Measurements from ENCODE around the gene SF3B6. TPM values are rescaled to one million over a fixed set of nuclear protein-coding genes. Genes with fewer than 3 reads are reported as not detected.
"Not testable (repeated sequence)": the region's sequence is repeated elsewhere in the genome, so short reads cannot be mapped to it uniquely, and the experiment has no call there.

The SF3B6 gene
- total and polyA plus RNA-seq, 8 donors, result 16.7 to 65.4 (median 33.4) TPM

DNA sequence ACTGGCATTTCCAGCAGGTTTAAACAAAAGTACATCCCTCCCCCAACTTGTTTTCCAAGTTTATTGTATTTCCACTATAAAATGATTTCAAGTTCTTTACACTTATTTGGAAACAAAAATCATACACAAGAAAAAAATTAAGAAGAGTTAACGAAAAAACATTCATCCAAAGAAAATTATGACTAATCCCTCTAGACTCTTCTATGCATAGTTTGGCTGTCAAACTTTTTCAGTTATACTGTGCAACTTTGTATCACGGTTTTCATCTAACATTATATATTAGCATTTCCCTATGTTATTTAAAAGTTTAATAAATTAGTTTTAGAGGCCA lies 29.6 kb downstream of the SF3B6 start:
- Histone ChIP-seq H3K27ac (no peak overlapping the region), H3K9me3 (no peaks in the 10 kb centered on the region), H3K27me3 (no peaks in the 10 kb centered on the region), H3K4me1 (peaks cover 0 to 17% (median 0%) of the 10 kb centered on the region in 3 donors), H3K36me3 (no peaks in the 10 kb centered on the region), H3K4me3 (peak overlapping the region in 3 of 4 donors; percentile 33 to 59 (median 57))
- DNase-seq (no peak), FAIRE-seq (no peak), ATAC-seq (no peak)
- 0 to 3% methylated on average over 2 of the region's 2 CpGs for WGBS, 2 donors
- intact Hi-C loops (cut with DNase I), result no loop called here
- TF ChIP-seq, protein P1, sequence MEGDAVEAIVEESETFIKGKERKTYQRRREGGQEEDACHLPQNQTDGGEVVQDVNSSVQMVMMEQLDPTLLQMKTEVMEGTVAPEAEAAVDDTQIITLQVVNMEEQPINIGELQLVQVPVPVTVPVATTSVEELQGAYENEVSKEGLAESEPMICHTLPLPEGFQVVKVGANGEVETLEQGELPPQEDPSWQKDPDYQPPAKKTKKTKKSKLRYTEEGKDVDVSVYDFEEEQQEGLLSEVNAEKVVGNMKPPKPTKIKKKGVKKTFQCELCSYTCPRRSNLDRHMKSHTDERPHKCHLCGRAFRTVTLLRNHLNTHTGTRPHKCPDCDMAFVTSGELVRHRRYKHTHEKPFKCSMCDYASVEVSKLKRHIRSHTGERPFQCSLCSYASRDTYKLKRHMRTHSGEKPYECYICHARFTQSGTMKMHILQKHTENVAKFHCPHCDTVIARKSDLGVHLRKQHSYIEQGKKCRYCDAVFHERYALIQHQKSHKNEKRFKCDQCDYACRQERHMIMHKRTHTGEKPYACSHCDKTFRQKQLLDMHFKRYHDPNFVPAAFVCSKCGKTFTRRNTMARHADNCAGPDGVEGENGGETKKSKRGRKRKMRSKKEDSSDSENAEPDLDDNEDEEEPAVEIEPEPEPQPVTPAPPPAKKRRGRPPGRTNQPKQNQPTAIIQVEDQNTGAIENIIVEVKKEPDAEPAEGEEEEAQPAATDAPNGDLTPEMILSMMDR (IDR thresholded peaks at IDR 0.05), result no peak

DNA sequence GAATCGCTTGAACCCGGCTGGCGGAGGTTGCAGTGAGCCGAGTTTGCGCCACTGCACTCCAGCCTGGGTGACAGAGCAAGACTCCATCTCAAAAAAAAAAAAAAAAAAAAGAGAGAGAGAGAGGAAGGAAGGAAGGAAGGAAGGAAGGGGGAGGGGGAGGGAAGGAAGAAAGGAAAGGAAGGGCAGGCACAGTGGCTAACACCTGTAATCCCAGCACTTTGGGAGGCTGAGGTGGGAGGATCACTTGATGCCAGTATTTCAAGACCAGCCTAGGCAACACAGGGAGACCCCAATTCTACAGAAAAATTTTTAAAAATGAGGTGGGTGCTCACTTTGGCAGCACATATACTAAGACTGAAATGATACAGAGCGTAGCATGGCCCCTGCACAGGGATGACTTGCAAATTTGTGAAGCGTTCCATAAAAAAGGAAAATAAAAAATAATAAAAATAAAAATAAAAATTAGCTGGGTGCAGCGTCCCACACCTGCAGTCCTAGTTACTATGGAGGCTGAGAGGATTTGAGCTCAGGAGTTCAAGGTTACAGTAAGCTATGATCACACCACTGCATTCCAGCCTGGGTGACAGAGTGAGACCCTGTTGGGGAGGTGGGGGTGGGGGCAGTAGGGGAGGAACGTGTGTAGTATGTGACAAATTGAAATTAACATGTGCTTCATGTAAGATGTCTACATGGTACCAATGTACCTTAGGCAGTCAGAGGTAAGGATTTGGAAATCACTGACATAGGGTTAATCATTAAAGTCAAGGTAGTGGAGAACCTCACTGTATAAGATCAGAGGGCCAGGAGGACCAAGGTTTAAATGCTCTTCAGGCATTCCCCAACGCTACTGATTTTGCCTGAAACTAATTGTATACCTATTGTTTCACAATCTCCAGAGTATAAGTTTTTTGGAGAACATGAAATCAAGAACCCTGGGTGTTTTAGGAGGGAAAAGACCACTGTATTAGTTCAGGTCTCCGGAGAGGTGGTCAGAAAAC lies 30.3 kb downstream of the SF3B6 start:
- Histone ChIP-seq H3K9me3 (no peaks in the 10 kb centered on the region), H3K4me3 (peak overlapping the region in 1 of 4 donors; percentile 57), H3K27ac (no peak overlapping the region), H3K36me3 (no peaks in the 10 kb centered on the region), H3K27me3 (no peaks in the 10 kb centered on the region), H3K4me1 (peaks cover 0 to 17% (median 0%) of the 10 kb centered on the region in 3 donors)
- 71 to 76% methylated on average over 11 of the region's 11 CpGs for WGBS, 2 donors
- DNase-seq (no peak), ATAC-seq (no peak), FAIRE-seq (no peak)
- intact Hi-C loops (cut with DNase I), result no loop called here
- TF ChIP-seq, protein P1 (IDR thresholded peaks at IDR 0.05), result no peak

DNA sequence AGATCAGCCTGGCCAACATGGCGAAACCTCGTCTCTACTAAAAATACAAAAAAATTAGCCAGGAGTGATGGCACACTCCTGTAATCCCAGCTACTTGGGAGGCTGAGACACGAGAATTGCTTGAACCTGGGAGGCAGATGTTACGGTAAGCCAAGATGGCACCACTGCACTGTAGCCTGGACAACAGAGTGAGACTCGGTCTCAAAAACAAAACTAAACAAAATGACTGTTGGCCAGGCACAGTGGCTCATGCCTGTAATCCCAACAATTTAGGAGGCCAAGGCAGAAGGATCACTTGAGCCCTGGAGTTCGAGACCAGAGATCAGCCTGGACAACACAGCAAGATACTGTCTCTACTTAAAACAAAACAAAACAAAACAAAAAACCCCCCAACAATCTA lies 33.0 kb downstream of the SF3B6 start:
- FAIRE-seq, result not testable (repeated sequence)

DNA sequence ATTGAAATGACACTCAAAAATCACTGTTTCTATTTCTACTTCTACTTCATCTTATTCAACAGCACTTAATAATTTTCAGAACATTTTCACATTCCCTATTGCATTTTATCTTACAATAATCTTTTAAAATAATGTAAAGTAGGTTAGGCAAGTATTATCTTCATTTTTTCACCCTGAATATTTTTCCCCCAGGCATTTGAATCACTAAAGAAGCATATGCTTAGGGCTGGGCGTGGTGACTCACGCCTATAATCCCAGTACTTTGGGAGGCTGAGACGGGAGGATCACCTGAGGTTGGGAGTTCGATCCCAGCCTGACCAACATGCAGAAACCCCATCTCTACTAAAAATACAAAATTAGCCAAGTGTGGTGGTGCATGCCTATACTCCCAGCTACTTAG lies 35.6 kb downstream of the SF3B6 start:
- ATAC-seq (no peak), DNase-seq (no peak), FAIRE-seq (no peak)
- WGBS, 2 donors, result 84 to 95% methylated on average over 4 of the region's 4 CpGs
- H3K36me3 ChIP-seq, result peaks cover 0 to 3% (median 0%) of the 10 kb centered on the region in 3 donors
- intact Hi-C loops (cut with DNase I), result no loop called here
- H3K4me3 ChIP-seq, result no peak overlapping the region
- TF ChIP-seq, protein P1 (IDR thresholded peaks at IDR 0.05), result no peak
- H3K27ac ChIP-seq, result no peak overlapping the region
- H3K9me3 ChIP-seq, result no peaks in the 10 kb centered on the region
- H3K27me3 ChIP-seq, result no peaks in the 10 kb centered on the region
- no peaks in the 10 kb centered on the region for H3K4me1 ChIP-seq

More for the DNA sequence above, 33.0 kb downstream of the SF3B6 start:
- H3K9me3 ChIP-seq; DNase-seq; H3K27me3 ChIP-seq; H3K4me3 ChIP-seq; H3K36me3 ChIP-seq; ATAC-seq; H3K27ac ChIP-seq; intact Hi-C loops (cut with DNase I); H3K4me1 ChIP-seq: not testable (repeated sequence)
- WGBS, 2 donors, result 90 to 96% methylated on average over 6 of the region's 6 CpGs

DNA sequence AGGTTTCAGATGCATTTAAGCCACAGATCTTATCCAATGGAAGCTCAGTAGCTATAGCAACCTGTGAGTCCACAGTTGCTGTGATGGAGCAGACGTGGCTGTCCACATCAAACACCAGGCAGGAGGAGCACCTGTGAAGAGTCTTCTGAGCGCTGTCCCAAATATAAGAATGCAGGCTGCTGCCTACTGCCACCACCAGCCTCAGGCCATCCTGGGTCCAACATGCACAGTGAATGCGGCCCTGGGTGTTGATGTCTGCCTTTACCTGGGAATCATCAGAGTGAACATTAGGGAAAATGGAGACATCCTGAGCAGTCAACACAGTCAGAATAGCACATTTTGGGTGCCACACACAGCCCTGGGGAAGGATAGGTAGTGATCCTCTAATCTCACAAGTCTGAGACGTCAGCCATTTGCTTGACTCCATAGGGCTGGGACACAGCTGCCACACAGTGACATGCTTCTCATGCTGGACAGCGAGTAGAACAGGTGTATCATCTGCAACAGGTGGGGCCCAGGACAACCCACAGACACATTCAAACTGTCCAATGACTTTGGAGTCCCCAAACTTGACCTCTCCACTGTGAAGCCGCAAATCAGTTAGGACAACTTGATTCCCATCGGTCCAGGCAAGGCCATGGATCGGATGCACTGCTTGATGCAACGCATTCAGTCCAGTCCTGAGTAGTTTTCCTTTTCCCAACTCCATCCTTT lies 37.2 kb downstream of the SF3B6 start:
- TF ChIP-seq, protein P1 (IDR thresholded peaks at IDR 0.05), result no peak
- ATAC-seq, result no peak
- WGBS, 2 donors, result 88 to 91% methylated on average over 9 of the region's 9 CpGs
- no peaks in the 10 kb centered on the region for H3K4me1 ChIP-seq
- H3K4me3 ChIP-seq, result no peak overlapping the region
- no peaks in the 10 kb centered on the region for H3K27me3 ChIP-seq
- no peak for FAIRE-seq
- H3K36me3 ChIP-seq, result peaks cover 0 to 3% (median 0%) of the 10 kb centered on the region in 3 donors
- DNase-seq, result no peak
- intact Hi-C loops (cut with DNase I), result no loop called here
- no peaks in the 10 kb centered on the region for H3K9me3 ChIP-seq
- H3K27ac ChIP-seq, result no peak overlapping the region

Data from pancreas (tissue), 10 donors.